Stimulated activated CD4-positive, alpha-beta T cell treated with anti-CD3 and anti-CD28 coated beads, Interleukin-1b, Interleukin-23, amount 100 ng/mL, for 1 hour (primary cell): Measurements from ENCODE around the gene NFAM1.

Experiments
- DNase-seq, 2 donors: peaks; one replicate each; pipeline ENCODE4 v3.0.0-alpha.2; 2020; ENCODE audit warnings: low read depth in 2 of 2

NFAM1 gene

GRCh38 chr22:42432020-42432596 lies at the start of gene NFAM1:
Gene NFAM1 (minus strand): TSS chr22:42432403. CDS start chr22:42432357, 46 bp downstream.
- DNase-seq: no peak

GRCh38 chr22:42475122-42475521 lies 42.9 kb upstream of the NFAM1 start:
- DNase-seq: no peak

- DNase-seq: no peak
These were observed 41.4 kb upstream of the NFAM1 start for GRCh38 chr22:42473484-42474193.

- DNase-seq: no peak
These were observed 40.5 kb upstream of the NFAM1 start for GRCh38 chr22:42472671-42473070.

GRCh38 chr22:42471441-42471840 lies 39.2 kb upstream of the NFAM1 start:
- DNase-seq: no peak

- DNase-seq: no peak
These were observed 38.3 kb upstream of the NFAM1 start for GRCh38 chr22:42470366-42471082.

- DNase-seq: no peak
These were observed 36.6 kb upstream of the NFAM1 start for GRCh38 chr22:42468841-42469240.

GRCh38 chr22:42462016-42462415 lies 29.8 kb upstream of the NFAM1 start:
- DNase-seq: no peak

- no peak for DNase-seq
These were observed 29.3 kb upstream of the NFAM1 start for GRCh38 chr22:42461511-42461910.

- DNase-seq: no peak
These were observed 27.3 kb upstream of the NFAM1 start for GRCh38 chr22:42459287-42460063.

GRCh38 chr22:42452916-42453315 lies 20.7 kb upstream of the NFAM1 start:
- DNase-seq: no peak

GRCh38 chr22:42452456-42452855 lies 20.3 kb upstream of the NFAM1 start:
- DNase-seq: no peak

- DNase-seq: no peak
These were observed 19.4 kb upstream of the NFAM1 start for GRCh38 chr22:42451499-42452145.

- DNase-seq: no peak
These were observed 18.7 kb upstream of the NFAM1 start for GRCh38 chr22:42450862-42451261.

- no peak for DNase-seq
These were observed 13.9 kb upstream of the NFAM1 start for GRCh38 chr22:42446151-42446550.

- peak; percentile 45 to 64 for DNase-seq
These were observed 12.1 kb upstream of the NFAM1 start for GRCh38 chr22:42444077-42444904.

- DNase-seq: no peak
These were observed 11.3 kb upstream of the NFAM1 start for GRCh38 chr22:42443240-42444076.

- no peak for DNase-seq
These were observed 10.5 kb upstream of the NFAM1 start for GRCh38 chr22:42442748-42443147.

- DNase-seq: no peak
These were observed 8.5 kb upstream of the NFAM1 start for GRCh38 chr22:42440728-42441127.
